ENCODE data around the gene HBB.

DNA sequence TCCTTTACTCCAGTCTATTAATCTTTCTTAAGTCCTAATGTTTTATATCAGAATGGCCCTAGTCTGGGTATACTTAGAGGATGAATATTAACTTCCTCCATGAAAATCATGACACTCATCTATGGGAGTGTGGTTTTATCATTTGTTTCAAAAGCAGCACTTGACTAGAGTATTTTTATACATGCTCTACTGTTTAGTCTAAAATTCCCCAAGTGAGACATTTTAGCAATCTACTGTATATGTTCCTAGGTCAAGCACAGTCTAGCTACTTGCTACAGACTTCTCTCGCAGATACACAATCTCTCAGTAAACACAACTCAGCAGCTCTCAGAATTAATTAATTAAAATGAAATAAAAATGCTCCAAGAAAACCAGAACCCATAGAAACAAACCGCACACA, 2.9 kb upstream of the HBB start:
- TF ChIP-seq, protein P1, sequence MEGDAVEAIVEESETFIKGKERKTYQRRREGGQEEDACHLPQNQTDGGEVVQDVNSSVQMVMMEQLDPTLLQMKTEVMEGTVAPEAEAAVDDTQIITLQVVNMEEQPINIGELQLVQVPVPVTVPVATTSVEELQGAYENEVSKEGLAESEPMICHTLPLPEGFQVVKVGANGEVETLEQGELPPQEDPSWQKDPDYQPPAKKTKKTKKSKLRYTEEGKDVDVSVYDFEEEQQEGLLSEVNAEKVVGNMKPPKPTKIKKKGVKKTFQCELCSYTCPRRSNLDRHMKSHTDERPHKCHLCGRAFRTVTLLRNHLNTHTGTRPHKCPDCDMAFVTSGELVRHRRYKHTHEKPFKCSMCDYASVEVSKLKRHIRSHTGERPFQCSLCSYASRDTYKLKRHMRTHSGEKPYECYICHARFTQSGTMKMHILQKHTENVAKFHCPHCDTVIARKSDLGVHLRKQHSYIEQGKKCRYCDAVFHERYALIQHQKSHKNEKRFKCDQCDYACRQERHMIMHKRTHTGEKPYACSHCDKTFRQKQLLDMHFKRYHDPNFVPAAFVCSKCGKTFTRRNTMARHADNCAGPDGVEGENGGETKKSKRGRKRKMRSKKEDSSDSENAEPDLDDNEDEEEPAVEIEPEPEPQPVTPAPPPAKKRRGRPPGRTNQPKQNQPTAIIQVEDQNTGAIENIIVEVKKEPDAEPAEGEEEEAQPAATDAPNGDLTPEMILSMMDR (IDR thresholded peaks at IDR 0.05): no peak
- no peak for TF ChIP-seq POLR2A (IDR thresholded peaks at IDR 0.05)
